ACC112 (cell line): ENCODE data around the gene INPP4B.

Source experiments
- H2AFZ ChIP-seq: fragments of 200-600 bp; sonication (generic); one replicate; pipeline ENCODE4 v1.6.0; 2017; ENCODE audit warnings: antibody characterized with exemption, low read length; ENCODE audit not compliant: unreplicated experiment
- H3K27ac ChIP-seq: fragments of 200-600 bp; sonication (generic); 2 replicates; pipeline ENCODE4 v1.5.1; 2014; ENCODE audit warnings: low read depth, mild to moderate bottlenecking, antibody characterized with exemption, low read length, moderate library complexity
- H3K27me3 ChIP-seq: fragments of 200-600 bp; sonication (generic); 2 replicates; pipeline ENCODE4 v1.6.1; 2014; ENCODE audit warnings: mild to moderate bottlenecking, antibody characterized with exemption, low read length, moderate library complexity, mixed read lengths; ENCODE audit not compliant: insufficient read depth
- H3K36me3 ChIP-seq: fragments of 200-600 bp; sonication (generic); 2 replicates; pipeline ENCODE4 v1.6.1; 2016; ENCODE audit warnings: mild to moderate bottlenecking, antibody characterized with exemption, low read length, moderate library complexity, mixed read lengths; ENCODE audit not compliant: insufficient read depth
- H3K4me1 ChIP-seq: fragments of 200-600 bp; sonication (generic); one replicate; pipeline ENCODE4 v1.6.1; 2016; ENCODE audit warnings: low read length, mixed read lengths; ENCODE audit not compliant: insufficient read depth, unreplicated experiment, control insufficient read depth
- H3K4me3 ChIP-seq: fragments of 200-600 bp; sonication (generic); 2 replicates; pipeline ENCODE4 v1.5.1; 2014; ENCODE audit warnings: mild to moderate bottlenecking, low read depth, low read length
- H3K79me2 ChIP-seq: fragments of 200-600 bp; sonication (generic); one replicate; pipeline ENCODE4 v1.6.0; 2016; ENCODE audit warnings: low read length; ENCODE audit not compliant: control insufficient read depth, unreplicated experiment, insufficient read depth

INPP4B gene

DNA sequence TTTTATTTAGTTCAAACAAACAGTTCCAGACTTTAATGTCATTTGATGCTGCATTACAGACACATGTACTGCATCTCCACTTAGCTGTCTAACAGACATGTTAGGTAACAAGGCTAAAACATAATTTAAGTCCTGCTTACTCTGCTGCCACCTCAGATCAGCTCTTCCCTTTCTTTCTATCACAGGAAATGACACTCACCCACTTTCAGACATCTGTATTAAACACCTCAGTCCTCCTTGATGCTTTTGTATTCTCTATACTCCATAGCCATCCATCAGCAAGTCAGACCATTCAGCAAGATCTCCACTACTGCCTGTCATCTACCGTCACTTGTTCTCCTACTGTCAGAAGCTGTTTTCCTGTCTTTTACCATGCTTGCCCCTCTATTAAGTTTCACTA lies 804.3 kb downstream of the INPP4B start:
- Histone ChIP-seq H3K27me3 (no peaks in the 10 kb centered on the region), H3K4me1 (peaks cover 26% of the 10 kb centered on the region), H3K4me3 (no peak overlapping the region), H3K36me3 (no peaks in the 10 kb centered on the region), H3K27ac (no peak overlapping the region), H2AFZ (no peak overlapping the region), H3K79me2 (no peaks in the 10 kb centered on the region)

DNA sequence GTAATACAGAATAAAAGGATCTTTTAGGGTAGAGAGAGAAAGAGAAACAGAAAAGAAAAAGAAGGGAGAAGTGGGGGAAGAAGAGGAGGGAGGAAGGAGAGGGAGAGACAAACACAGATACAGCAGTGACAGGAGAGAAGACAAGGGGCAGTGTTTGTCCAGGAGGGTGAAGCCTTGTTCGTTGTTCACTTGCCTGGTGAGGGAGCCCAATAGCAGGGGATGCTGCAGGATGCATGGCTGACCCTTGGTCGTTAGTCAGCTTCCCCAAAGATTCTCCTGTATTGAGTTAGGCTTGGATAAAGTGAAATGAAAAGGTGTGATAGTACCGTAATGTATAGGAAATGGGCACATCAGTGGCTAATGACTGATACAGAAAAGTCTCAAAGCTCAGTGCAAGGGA lies 806.1 kb downstream of the INPP4B start:
- Histone ChIP-seq H2AFZ (no peak overlapping the region), H3K36me3 (no peaks in the 10 kb centered on the region), H3K79me2 (no peaks in the 10 kb centered on the region), H3K4me1 (peaks cover 31% of the 10 kb centered on the region), H3K4me3 (no peak overlapping the region), H3K27ac (no peak overlapping the region), H3K27me3 (no peaks in the 10 kb centered on the region)

DNA sequence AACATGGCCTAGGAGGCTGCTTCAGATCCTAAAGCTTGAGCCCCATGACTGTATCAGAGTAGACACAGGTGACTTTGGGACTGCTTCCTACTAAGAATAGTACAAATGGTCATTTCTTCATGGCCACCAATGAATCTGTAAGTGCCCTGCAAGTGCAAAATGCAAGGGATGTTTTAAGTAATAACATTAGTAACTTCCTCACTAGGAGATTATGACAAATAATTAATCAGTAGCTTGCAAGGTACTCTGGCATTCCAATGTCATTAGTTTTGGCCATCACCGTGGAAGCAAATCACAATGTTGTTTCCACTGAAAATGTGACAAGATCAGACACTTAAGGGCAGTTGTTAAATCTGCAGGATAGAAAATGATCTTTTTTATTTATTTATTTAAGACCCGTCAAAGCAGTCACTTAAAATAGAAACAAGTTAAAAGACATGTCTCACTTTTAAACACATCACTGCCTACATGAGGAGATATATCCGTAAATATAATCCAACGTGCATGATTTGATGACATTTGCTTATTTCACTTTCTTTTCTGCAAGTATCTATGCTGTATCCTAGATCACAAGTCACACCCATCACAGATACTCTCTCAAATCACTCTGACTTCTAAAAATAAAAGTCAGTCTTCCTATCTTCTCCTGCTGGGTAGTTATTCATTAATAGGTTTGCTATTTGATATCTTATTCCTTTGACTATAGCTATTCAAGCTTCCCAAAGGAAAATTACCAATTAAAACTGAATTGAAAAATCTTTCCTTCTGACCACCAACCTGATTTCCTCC lies 809.1 kb downstream of the INPP4B start:
- Histone ChIP-seq H3K4me3 (peak overlapping the region; percentile 11; the same call in 1 of the 2 replicates), H3K27me3 (no peaks in the 10 kb centered on the region), H2AFZ (peak overlapping the region; percentile 10), H3K4me1 (peaks cover 14% of the 10 kb centered on the region), H3K27ac (peak overlapping the region; percentile 55), H3K36me3 (no peaks in the 10 kb centered on the region), H3K79me2 (no peaks in the 10 kb centered on the region)

DNA sequence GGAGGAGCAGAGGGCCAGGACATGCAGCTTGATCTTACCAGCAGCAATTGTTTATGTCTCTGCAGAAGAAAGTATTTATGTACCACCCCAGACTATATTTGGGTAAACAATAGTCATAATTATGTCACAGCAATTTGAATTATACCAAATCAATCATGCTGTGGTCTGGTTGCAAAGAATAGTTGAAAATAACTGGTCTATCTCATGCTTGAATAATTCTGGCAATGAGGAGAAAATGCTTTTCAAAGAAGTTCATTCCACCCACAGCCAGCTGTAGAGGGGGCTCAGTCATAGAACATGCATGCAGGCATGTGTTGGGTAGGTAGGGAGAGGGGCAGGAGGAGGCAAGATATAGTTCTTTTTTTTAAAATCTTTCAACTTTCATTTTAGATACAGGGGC lies 810.5 kb downstream of the INPP4B start:
- Histone ChIP-seq H3K4me1 (peaks cover 14% of the 10 kb centered on the region), H3K79me2 (no peaks in the 10 kb centered on the region), H3K4me3 (no peak overlapping the region), H3K36me3 (no peaks in the 10 kb centered on the region), H3K27ac (no peak overlapping the region), H2AFZ (no peak overlapping the region), H3K27me3 (no peaks in the 10 kb centered on the region)

DNA sequence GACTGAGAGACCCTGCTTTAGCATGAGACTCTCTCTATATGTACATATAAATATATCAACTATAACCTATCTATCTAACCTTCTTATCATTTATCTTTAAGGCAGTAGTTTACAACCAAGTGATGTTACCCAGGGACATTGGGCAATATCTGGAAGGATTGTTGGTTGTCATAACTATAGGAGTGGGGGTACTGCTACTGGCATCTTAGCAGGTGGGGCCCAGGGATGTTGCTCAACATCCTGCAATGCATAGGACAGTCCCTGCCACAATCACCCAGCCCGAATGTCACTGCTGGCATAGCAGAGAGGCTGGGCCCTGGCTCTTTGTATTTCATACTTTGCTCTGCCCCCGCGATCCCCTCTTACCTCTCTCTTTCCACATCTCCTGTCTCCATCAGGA lies 812.0 kb downstream of the INPP4B start:
- Histone ChIP-seq H3K79me2 (no peaks in the 10 kb centered on the region), H2AFZ (no peak overlapping the region), H3K4me3 (no peak overlapping the region)

DNA sequence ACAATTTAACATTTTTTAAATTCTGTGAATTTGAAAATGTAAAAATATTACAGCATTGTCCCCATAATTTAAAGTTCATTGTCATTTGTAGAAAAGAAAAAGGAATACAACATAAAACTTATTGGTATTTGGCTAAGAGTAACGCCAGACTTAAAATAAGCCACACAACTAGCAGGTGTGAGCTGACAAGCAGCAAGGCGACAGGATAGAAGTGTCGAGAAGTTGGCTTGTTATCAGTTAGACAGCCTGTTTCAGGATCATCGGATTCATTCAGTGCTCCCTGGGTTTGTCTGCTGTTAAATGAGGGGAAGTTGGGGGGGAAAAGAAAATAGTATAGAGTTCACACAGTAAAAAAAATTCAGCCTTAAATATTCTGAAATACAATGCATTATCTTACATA lies 816.1 kb downstream of the INPP4B start:
- no peaks in the 10 kb centered on the region for H3K4me1 ChIP-seq
- no peak overlapping the region for H2AFZ ChIP-seq
- no peak overlapping the region for H3K27ac ChIP-seq
- H3K36me3 ChIP-seq: no peaks in the 10 kb centered on the region
- H3K79me2 ChIP-seq: no peaks in the 10 kb centered on the region
- no peaks in the 10 kb centered on the region for H3K27me3 ChIP-seq
- no peak overlapping the region for H3K4me3 ChIP-seq

More for the DNA sequence above, 812.0 kb downstream of the INPP4B start:
- Histone ChIP-seq H3K27ac (no peak overlapping the region), H3K27me3 (no peaks in the 10 kb centered on the region), H3K36me3 (no peaks in the 10 kb centered on the region), H3K4me1 (peaks cover 14% of the 10 kb centered on the region)

DNA sequence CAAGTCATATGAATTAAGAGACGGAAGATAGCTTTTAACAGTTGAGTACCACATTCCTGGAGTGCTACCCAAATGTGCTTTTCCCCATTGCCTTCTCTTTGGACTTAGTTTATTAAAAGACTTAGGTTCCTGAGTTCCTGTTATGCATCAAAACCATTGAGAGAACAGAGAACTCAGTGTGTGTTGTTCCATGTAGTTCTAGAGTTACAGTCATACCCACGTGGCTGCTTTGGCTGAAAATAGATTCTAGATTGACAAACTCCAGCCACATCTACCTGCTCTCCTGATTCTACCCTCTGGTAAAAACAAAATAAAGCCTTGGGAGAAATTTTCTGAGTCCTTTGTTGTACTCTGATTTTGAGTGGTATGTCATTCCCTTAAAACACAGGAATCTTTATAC lies 824.3 kb downstream of the INPP4B start:
- Histone ChIP-seq H3K27me3 (no peaks in the 10 kb centered on the region), H3K79me2 (no peaks in the 10 kb centered on the region), H2AFZ (no peak overlapping the region), H3K4me3 (no peak overlapping the region), H3K4me1 (no peaks in the 10 kb centered on the region), H3K36me3 (no peaks in the 10 kb centered on the region), H3K27ac (no peak overlapping the region)

DNA sequence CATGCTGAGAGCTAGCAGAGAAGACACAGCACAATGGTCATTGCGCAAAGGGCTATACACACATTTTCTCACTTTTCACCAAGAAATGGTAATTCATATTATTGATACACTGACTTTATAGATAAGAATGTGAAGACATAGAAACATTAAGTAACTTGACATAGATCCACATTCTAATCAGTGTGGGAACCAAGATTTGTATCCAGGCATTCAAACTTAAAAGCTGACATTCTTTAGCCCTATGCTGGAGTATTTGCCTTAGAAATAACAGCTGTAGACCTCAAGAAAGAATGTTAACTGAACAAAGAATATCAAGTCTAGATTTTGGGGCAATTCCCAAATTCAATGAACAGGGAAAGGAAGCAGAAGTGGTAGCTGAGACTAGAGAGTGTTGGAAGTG lies 824.9 kb downstream of the INPP4B start:
- H3K4me3 ChIP-seq: no peak overlapping the region
- H3K36me3 ChIP-seq: no peaks in the 10 kb centered on the region
- no peak overlapping the region for H3K27ac ChIP-seq
- H3K79me2 ChIP-seq: no peaks in the 10 kb centered on the region
- no peak overlapping the region for H2AFZ ChIP-seq
- H3K27me3 ChIP-seq: no peaks in the 10 kb centered on the region
- H3K4me1 ChIP-seq: no peaks in the 10 kb centered on the region

DNA sequence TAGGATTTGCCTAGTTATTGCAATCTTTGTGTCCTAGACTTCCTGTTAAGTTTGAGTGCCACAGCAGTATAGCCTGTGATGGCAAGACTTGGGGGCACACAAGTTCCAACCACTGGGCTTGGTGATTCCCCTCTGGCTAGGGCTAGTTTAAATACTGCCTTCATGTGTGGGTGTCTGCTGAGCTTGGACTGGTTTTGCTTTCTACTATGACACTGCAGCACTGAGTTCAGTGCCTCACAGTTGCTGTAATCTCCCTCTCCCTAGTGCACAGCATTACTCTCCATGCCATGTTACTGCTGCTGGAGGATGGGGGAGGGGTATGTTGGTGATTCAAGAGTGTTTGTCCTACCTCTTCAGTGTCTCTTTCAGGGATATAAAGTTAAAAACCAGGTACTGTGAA lies 830.1 kb downstream of the INPP4B start:
- Histone ChIP-seq H2AFZ (no peak overlapping the region), H3K4me3 (no peak overlapping the region), H3K27ac (no peak overlapping the region), H3K27me3 (no peaks in the 10 kb centered on the region), H3K79me2 (no peaks in the 10 kb centered on the region), H3K4me1 (no peaks in the 10 kb centered on the region), H3K36me3 (no peaks in the 10 kb centered on the region)

DNA sequence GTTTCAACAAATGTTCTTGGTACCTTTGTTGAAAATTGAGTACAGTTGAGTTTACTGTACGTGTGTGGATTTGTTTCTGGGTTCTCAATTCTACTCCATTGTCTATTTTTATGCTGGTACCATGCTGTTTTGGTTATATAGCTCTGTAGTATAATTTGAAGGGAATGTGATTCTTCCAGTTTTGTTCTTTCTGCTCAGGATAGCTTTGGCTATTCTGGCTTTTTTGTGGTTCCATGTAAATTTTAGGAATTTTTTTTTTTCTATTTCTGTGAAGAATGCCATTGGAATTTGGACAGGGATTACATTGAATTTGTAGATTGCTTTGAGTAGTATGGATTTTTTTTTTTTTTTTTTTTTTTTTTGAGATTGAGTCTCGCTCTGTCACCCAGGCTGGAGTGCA lies 836.4 kb downstream of the INPP4B start:
- no peaks in the 10 kb centered on the region for H3K4me1 ChIP-seq
- H3K79me2 ChIP-seq: no peaks in the 10 kb centered on the region
- H3K27ac ChIP-seq: no peak overlapping the region
- H2AFZ ChIP-seq: no peak overlapping the region
- no peak overlapping the region for H3K4me3 ChIP-seq
- H3K27me3 ChIP-seq: no peaks in the 10 kb centered on the region
- no peaks in the 10 kb centered on the region for H3K36me3 ChIP-seq

DNA sequence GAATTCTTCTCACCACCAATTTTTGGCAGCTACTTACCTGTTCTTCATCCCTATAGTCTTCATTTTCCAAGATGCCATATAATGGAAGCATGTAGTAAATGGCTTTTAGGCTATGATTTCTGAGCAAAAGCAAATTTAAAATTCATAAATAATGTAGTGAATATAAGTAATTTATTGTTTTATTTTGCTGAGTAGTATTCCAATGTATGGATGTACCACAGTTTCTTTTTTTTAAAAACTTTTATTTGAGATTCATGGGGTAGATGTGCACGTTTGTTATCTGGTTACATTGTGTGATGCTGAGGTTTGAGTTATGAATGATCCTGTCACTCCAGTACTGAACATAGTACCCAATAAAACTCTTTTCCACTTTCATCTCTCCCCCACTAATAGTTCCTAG lies 840.6 kb downstream of the INPP4B start:
- no peak overlapping the region for H3K27ac ChIP-seq
- H3K27me3 ChIP-seq: no peaks in the 10 kb centered on the region
- no peaks in the 10 kb centered on the region for H3K79me2 ChIP-seq
- no peak overlapping the region for H2AFZ ChIP-seq
- no peaks in the 10 kb centered on the region for H3K36me3 ChIP-seq
- H3K4me3 ChIP-seq: no peak overlapping the region
- no peaks in the 10 kb centered on the region for H3K4me1 ChIP-seq
